ENCODE results near the gene ZC3H15.

The ZC3H15 gene

DNA sequence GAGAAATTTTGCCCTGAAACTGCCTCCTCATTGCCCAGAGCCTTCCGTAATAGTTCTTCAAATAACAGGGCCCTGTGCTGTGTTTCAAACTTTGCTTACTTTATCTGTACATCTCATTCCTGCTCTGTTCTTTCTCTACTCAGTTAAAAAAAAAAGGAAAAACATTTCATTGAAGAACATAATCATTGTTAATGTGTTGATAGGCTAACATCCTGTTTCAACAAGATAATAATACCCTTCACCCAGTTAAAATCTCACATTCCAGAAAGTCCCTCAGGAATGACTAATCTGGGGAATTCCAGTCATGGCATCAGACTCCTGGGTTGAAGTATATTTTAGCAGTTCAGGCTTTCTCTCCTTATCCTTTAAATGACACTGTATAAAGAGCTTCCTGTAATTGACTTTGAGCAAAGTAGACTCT is 58.2 kb downstream of the ZC3H15 start:
- no peak for DNase-seq (ENCODE audit: low read depth)

GRCh38 chr2:186546846-186547245 is 60.8 kb downstream of the ZC3H15 start:
- no peak for DNase-seq (ENCODE audit: low read depth)

DNA sequence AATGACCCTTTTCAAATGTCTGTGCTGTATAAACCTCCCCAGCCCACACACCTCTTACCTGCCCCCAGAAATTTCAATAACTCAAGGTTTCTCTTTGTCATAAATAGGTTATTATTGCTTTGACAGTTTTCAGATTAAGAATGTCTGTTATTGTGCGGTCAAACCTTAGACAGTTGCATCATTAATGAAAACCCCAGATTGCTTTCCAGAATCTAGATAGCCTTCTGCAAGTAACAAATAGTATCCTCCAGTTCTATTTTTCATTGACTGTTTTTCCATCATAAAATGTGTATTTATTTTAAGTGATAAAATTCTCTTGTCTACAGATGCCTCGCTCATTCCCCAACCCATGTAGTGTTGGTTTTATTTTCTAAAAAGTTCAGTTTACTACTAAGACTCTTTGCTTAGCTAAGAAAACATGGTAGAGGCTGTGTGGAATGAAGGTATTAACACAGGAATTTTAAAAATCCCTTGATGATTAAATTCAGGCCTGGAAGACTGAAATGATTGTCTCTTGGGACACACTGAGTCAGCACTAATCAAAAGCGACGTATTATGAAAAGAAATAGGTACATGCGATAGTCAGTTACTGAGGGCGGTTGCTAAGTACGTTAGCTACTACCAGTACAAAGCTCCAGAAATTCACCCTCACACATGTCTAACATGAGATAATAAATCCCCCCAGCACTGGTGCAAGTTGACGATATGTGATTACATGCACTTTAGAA is 65.4 kb downstream of the ZC3H15 start:
- no peak for DNase-seq (ENCODE audit: low read depth)

GRCh38 chr2:186554429-186554828 is 68.4 kb downstream of the ZC3H15 start:
- DNase-seq (ENCODE audit: low read depth): no peak

GRCh38 chr2:186554850-186555671 is 69.0 kb downstream of the ZC3H15 start:
- no peak for DNase-seq (ENCODE audit: low read depth)

DNA sequence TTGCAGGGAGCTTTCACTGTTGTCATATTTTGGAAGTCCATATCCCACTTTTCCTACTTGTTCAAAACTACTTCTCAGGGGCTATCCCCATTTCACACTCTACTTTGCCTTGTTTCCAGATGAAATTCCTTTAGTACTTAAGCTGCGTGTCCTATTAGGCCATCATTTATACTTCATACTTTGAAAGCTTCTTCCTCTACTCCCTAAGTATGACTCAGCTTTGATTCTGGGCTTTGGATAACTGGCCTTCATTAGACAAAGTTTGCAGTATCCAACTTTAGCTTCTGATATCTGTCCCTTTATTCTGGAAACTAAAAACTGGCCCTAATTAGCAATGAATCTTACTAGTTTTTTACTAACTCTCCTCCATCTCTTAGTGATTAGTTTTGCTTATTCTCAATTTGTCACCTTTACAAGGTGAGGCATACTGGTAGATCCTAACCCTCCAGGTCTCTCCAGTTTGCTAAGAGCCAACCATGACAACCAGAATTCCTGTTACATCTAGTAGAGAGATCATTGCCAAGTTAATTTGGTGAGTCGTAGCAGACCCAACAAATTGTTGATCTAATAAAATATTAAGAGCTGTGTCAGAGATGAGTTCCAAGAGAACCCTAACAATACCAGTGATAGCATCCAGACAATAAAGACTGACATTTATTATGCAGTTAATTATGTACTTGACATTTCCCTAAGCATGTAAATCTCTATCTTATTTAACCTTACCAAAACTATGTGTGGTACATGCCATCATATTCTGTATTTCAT is 72.6 kb downstream of the ZC3H15 start:
- no peak for DNase-seq (ENCODE audit: low read depth)

All from stimulated activated CD8-positive, alpha-beta memory T cell treated with anti-CD3 and anti-CD28 coated beads, Interleukin-12 subunit alpha, Interleukin-12 subunit beta, amount 100 ng/mL, for 4 hours (primary cell).